Gastrocnemius medialis (tissue), 4 donors: ENCODE results near the gene SLC16A9.

Experiments used
- CTCF ChIP-seq, 5 experiments: fragments of 450-650 bp in 3 of 5; fragments of 200-600 bp in 2 of 5; sonication (generic) in 2 of 5; IDR thresholded peaks in 4 of 5; conservative IDR thresholded peaks in 1 of 5; 1 replicate in 4 of 5; 2 replicates in 1 of 5; pipeline ENCODE4 v1.5.1; 2016 to 2019; ENCODE audit warnings: antibody characterized with exemption in 5 of 5, mild to moderate bottlenecking in 3 of 5, moderate library complexity in 3 of 5
- POLR2A ChIP-seq, 2 donors: fragments of 450-650 bp; IDR thresholded peaks; one replicate each; pipeline ENCODE4 v1.6.1; 2017; ENCODE audit warnings: antibody characterized with exemption in 2 of 2, mild to moderate bottlenecking in 2 of 2, moderate library complexity in 2 of 2

DNA sequence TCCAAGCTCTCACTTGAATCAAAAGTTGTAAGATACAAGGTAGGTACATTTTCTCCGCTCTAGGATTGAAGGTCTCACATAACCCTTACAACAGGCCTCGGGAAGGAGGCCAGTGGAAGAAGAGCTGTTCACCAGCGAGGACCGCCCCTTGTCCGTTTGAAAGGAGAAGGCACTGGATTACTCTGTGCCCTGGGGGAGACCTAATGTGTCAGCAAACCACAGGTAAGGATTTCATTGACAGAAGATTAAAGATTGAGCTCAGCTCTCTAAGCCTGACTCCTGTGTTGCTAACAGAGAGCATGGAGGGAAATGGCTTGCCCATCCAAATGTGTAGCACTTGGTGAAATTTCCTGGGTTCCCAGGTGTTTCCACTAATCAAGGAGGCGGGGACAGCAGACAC, 81.2 kb downstream of the SLC16A9 start:
- TF ChIP-seq POLR2A (IDR thresholded peaks at IDR 0.05), result no peak
- TF ChIP-seq CTCF (IDR thresholded peaks at IDR 0.05 in 4 of 5, conservative IDR thresholded peaks at IDR 0.05 in 1 of 5), result no peak
